HT1080 (cell line): ENCODE results near the gene SLC24A3. TPM values are rescaled to one million over a fixed set of nuclear protein-coding genes. Genes with fewer than 3 reads are reported as not detected.
A peak's percentile ranks its signal among the peaks of the same experiment; 100 is the strongest.
"Not testable (repeated sequence)": the region's sequence is repeated elsewhere in the genome, so short reads cannot be mapped to it uniquely, and the experiment has no call there.

Experiments used
- DNase-seq: peaks from one replicate; pipeline ENCODE4 v3.0.0-alpha.2; 2015; ENCODE audit warnings: low read depth
- total RNA-seq: library from RNA; depleted of rRNA; stranded (reverse); fragments of >200 nt; shearing (Covaris generic); gene quantifications from 2 replicates; pipeline ENCODE4 v1.2.3, GENCODE V29; 2014

SLC24A3 gene
- total RNA-seq, 1 experiment from 2014 or later: not detected

- DNase-seq: peak; percentile 57
These were observed 449.5 kb downstream of the SLC24A3 start for GRCh38 chr20:19661717-19662636.

- no peak for DNase-seq
These were observed 450.2 kb downstream of the SLC24A3 start for GRCh38 chr20:19662637-19662995.

- no peak for DNase-seq
These were observed 456.0 kb downstream of the SLC24A3 start for GRCh38 chr20:19668418-19668817.

GRCh38 chr20:19670829-19671228 is 458.4 kb downstream of the SLC24A3 start:
- DNase-seq: no peak

GRCh38 chr20:19671374-19671773 is 458.9 kb downstream of the SLC24A3 start:
- no peak for DNase-seq

- no peak for DNase-seq
These were observed 460.1 kb downstream of the SLC24A3 start for GRCh38 chr20:19672498-19672897.

- DNase-seq: no peak
These were observed 461.1 kb downstream of the SLC24A3 start for GRCh38 chr20:19673575-19673974.

GRCh38 chr20:19676202-19676601 is 463.8 kb downstream of the SLC24A3 start:
- no peak for DNase-seq

GRCh38 chr20:19677336-19677735 is 464.9 kb downstream of the SLC24A3 start:
- DNase-seq: no peak

- DNase-seq: not testable (repeated sequence)
These were observed 466.1 kb downstream of the SLC24A3 start for GRCh38 chr20:19678591-19678990.

- no peak for DNase-seq
These were observed 467.6 kb downstream of the SLC24A3 start for GRCh38 chr20:19679900-19680495.

GRCh38 chr20:19682249-19682648 is 469.8 kb downstream of the SLC24A3 start:
- no peak for DNase-seq

GRCh38 chr20:19683188-19683587 is 470.7 kb downstream of the SLC24A3 start:
- DNase-seq: no peak

GRCh38 chr20:19683822-19684221 is 471.4 kb downstream of the SLC24A3 start:
- no peak for DNase-seq

GRCh38 chr20:19688031-19688806 is 475.8 kb downstream of the SLC24A3 start:
- peak; percentile 88 for DNase-seq

- no peak for DNase-seq
These were observed 478.0 kb downstream of the SLC24A3 start for GRCh38 chr20:19690462-19690861.

- no peak for DNase-seq
These were observed 478.7 kb downstream of the SLC24A3 start for GRCh38 chr20:19691125-19691524.

- DNase-seq: peak; percentile 67
These were observed 479.7 kb downstream of the SLC24A3 start for GRCh38 chr20:19692100-19692499.

GRCh38 chr20:19692685-19693119 is 480.3 kb downstream of the SLC24A3 start:
- DNase-seq: peak; percentile 74

GRCh38 chr20:19693508-19693907 is 481.1 kb downstream of the SLC24A3 start:
- no peak for DNase-seq

- no peak for DNase-seq
These were observed 482.6 kb downstream of the SLC24A3 start for GRCh38 chr20:19695081-19695480.

GRCh38 chr20:19696620-19697019 is 484.2 kb downstream of the SLC24A3 start:
- DNase-seq: no peak
